Suppressor macrophage treated with lipopolysaccharide for 4 hours (primary cell): ENCODE measurements around the gene FAM25G.
"Not testable (repeated sequence)": the region's sequence is repeated elsewhere in the genome, so short reads cannot be mapped to it uniquely, and the experiment has no call there.

Experiments
- DNase-seq: peaks from one replicate; pipeline ENCODE4 v3.0.0-alpha.2; 2020

The FAM25G gene

DNA sequence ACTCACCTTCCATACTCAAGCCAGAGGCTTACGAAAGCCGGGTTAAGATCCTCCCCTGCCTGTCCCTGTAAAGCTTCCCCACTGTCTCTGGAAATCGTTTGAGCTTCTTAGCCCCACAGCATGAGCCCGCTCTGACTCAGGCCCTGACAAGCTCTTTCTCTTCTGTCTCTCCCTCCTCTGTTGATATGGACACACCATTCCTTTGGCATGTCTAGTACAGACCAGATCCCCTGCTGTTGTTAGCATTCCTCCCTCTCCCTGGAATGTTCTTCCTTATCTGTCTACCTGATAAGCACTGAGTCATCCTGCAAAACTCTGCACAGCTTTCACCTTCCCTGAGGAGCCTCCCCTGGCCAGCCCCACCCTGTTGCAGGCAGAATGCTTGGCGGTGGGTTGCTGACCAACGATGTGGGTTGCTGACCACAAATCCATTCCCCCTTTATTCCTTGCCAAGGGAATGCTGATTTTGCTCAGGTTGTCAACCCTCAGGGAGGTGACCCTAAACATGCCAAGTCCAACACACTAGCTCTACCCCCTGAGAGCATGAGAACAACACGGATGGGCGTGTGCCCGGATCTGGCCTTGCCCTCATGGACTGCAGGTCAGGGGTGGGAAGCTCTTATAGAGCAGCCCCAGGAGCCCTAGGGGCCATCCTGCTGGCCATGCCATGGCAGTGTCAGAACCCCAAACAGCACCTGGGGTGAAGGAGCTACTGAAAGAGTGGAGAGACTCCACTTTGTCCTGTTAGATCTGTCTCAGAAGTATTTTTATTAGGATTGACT lies 28.7 kb downstream of the FAM25G start:
- not testable (repeated sequence) for DNase-seq

DNA sequence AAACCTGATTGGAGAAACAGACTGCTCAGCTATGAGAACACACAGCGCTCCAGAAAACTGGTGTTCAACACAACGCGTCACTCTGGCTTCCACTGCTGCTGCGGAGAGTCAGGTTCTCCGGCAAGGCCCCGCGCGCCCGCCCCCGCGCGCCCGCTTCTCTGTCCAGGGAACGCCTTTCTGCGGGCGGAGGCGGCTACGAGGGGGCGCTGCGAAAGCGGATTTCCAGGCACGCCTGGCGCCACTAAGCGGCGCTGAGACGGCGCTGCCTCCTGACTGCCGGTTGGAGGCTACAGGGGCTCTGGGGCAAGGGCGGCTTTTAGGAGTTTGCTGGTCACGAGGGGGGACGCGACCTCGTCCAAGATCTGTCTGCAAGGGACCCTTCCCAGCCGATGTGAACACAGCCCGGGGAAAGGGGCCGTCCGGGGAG lies 30.2 kb downstream of the FAM25G start:
- DNase-seq: peak; percentile 41

DNA sequence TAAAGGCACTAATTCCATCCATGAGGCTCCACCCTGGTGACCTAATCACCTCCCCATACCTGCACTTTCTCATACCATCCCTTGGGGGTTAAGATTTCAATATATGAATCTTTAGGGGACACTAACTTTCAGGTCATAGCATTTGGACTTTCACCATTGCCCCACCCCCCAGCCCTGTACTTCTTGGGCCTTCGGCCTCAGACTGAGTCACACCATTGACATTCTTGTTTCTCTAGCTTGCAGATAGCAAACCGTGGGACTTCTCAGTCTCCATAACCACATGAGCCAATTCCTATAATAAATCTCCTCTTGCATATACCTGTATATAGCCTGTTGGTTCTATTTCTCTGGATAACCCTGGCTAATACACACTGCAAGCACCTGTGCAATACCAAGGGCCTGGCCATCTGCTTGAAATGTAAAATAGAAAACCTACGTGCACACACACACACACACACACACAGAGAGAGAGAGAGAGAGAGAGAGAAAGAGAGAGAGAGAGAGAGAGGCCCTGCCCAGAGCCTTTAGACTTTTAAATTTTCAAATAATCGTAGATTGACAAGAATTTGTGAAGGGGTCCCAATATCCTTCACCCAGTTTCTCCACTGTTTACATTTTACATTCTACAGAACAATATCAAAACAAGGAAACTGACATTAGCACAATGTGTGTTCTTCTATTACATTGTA lies 32.9 kb downstream of the FAM25G start:
- DNase-seq: no peak

DNA sequence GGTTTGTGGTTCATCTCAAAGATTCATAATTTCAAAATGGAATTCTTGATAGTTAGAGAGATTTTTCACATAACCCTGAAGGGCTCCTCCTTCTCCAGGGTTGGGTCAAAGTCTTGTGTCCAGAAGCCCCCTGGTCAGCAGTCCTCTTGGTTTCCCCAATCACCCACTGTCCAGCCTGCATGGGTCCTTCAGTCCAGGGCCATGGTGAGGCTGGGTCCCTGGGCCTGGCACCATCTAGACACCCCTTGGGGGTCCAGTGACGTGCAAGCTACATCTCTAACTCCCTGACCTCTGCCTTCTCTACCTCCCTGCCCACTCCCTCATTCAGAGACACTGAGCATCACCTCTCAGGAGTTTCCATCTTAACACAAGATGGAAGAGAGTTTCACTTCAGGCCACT lies 33.7 kb downstream of the FAM25G start:
- DNase-seq: no peak

DNA sequence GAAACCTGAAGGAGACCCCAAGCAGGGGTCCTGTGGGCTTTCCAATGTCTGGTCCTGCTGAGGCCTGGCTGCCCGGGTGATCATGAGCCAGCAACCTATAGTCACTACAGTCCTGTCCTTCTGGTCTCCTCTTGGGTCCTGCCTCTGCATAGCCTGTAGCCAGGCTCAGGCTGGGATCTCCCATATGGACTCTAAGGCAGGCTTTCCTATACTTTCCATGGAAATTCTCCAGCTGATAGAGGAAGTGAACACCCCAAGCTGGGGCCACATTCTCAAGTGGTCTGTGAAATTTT lies 34.0 kb downstream of the FAM25G start:
- no peak for DNase-seq

DNA sequence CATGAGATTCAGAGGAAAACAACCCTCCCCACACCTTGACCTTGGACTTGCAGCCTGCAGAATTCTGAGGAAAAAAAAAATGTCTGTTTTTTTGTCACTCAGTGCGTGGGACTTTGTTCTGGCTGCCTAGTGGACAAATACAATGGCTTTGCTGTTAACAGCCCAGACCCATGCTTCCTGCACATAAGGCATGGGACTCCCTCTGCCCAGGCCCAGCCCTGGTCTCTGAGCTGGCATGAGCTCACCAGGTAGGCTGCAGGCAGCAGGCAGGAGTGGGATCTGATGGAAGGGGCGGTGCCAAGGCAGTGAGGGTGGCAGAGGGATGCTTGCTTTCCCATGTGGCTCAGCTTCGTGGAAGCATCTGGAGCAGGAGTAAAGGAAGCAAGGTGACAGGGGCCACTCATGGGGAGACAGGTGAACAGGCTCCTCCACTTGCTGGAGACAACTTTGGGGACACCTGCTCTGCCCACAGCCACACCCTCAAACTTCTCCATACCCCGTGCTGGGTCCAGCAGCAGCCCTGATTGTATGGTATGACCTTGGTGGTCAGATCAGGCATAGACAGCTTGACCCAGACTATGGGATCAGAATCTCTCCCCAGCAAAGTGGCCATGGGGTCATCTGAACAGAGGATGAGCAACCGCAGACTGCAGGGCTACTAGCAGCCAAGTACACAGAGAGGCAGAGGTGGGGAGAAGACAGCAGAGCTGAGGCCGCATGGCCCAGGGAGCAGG lies 34.5 kb downstream of the FAM25G start:
- no peak for DNase-seq

DNA sequence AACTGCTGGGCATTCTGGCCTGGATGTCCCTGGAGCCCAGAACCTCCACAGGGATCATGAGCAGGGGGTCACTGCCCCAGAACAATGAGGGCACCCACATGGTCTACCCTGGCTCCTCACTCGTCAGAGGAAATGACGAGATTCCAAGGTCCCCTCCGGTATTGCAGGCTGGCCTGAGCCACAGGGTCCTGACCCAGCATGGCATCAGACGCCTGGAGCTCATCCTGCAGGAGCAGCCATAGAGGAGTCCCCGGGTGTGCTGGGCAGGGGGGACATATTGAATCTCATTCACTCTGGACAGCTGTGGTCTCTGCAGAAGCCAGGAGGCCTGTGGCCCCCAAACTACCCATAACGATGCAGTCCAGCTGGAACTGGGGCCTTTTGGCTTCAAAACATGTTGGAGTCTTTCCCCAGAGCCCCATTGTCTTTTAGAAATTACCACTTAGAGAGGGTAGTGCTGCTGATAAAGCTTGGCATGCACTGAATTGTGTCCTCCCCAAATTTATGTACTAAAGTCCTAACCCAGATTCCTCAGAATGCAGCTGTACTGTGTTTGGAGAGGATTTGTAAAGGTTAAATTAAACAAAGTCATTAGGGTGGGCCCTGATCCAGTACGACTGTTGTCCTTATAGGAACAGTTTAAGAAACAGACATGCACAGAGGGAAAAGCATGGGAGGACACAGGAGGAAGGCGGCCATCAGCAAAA lies 35.3 kb downstream of the FAM25G start:
- DNase-seq: no peak

DNA sequence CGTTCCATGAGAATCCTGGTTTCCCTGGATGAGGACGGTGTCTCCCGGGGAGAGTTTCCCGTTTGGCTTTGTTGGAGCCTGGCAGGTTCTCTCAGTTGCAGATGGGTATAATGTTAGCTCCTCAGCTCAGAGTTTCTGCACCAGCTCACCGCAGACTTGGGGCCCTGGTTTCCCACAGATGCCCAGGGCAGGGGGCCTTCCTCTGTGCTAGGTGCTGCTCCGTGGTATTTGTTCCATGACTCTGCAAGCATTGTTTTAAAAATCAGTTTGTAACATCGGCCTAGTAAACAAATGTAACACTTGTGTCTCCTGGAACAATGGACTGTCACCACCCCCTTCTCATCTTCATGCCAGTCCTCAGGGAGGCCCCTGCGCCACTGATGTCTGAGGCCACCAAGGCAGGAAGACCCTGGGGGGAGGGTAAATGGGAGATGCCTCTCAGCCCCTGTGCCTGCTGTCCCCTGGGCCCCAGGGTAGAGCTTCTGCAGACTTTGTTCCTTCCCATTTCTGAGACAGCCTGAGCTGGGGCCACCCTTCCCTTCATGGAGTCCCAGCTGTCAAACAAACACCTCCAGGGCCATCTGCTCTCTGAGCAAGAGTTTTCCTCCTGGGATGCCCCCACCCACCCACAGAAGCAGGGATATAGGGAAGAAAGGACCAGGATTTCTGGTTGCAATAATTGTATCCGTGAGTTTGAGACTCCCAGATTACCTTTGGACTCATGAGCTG lies 36.0 kb downstream of the FAM25G start:
- not testable (repeated sequence) for DNase-seq

DNA sequence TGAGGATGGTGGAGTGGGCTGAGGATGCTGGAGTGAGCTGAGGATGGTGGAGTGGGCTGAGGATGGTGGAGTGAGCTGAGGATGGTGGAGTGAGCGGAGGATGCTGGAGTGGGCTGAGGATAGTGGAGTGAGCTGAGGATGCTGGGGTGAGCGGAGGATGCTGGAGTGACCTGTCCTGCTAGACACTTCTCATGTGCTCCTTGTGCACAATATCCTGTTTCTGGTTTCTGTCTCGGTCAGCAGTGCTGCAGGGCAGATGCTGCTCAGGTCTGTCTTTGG lies 36.8 kb downstream of the FAM25G start:
- DNase-seq: no peak

DNA sequence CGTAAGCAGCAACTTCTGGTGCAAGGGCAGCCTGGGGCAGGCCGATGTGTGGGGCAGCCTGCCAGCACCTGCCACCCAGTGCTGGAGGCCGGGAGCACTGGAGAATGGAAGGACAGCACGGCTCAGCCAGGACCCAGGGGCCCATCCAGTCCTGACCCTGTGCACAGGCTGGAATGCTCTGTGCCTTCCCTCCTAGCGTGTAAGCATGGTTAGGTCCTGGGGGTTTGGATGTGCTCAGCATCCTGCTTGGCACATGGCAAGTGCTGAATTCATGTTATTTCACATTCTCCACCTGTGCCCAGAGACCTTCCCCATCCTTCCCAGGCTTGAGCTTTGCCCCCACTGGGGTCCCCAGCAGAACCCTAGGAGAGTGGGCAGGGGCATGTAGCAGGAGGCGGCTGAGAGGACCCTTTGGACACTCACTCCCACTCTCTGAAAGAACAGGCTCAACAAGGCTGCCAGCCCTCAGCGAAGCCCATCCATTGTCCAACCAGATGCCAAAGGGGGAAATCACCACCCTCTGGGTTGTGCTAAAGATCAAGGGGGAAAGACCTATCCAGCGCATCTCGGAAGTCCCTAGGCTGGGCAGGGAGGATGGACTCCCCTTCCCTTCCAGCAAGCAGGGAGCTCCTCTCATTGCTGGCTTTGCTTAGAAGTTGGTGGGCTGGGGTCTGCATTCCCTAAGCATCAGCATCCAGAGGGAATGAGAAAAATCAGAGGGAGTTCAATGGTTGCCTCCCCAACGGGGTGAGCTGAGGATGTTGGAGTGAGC lies 37.3 kb downstream of the FAM25G start:
- no peak for DNase-seq

DNA sequence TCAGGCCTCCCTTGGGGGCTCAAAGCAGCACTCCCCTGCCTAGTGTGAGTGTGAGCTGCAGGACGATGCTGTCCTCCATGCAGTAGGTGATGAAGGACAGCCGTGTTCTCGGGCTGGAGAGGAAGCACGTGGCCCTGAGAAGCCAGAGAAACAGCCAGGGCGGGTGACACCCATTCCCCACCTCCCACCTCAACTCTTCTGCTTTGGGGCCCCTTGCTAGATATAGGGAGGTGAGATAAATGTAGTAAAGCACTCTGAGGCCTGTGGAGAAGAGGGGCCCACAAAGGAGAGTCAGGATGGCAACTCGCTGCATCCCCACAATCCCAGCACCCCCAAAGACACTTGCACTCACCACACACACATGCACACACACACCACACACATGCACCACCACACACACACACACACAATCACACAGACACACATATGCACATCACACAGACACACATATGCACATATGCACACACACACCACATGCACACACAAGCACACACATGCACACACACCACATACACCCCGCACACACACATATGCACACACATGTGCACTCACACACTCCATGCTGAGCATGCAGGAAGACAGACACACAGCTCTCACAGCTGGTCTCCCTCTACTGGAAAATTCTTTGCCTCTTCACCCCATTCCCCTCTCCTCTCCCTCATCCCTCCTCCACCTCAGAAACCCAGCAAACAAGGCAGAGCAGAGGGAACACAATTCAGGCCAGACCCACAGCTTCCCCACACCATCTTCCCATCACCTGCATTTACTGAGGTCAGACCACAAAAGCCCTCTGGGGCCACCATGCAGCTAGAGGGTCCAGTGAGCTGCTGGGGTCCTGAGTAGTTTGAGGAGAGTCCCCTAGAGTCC lies 38.1 kb downstream of the FAM25G start:
- DNase-seq: no peak

DNA sequence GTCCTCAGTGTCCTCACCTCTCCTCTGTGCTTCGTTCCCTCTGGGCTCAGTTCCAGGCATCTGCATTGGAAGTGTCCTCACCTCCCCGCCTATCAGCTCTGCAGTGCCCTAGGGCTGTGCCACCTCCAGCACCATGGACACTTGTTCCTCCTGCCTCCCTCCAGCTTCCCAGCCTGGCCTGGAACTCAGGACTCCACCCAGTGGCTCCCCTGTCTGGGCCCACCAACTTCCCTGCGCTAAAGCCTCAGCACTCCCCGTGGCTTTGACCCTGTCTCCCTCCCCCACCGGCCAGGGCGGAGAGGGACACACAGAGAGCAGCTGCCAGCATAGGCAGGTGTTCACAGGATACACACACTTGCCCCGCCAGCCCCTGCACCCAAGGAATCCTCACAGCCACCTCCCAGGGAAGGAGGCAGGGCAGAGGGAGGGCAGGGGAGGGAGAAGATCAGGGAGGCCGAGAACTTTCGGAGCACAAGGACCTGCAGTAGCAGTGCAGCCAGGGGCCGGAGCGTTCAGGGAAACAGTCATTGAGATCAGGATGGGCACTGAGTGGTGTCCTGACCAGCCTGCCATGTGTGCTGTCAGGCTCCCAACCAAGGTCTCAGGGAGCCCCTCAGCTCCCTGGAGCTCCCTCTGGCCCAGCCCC lies 38.9 kb downstream of the FAM25G start:
- DNase-seq: no peak

DNA sequence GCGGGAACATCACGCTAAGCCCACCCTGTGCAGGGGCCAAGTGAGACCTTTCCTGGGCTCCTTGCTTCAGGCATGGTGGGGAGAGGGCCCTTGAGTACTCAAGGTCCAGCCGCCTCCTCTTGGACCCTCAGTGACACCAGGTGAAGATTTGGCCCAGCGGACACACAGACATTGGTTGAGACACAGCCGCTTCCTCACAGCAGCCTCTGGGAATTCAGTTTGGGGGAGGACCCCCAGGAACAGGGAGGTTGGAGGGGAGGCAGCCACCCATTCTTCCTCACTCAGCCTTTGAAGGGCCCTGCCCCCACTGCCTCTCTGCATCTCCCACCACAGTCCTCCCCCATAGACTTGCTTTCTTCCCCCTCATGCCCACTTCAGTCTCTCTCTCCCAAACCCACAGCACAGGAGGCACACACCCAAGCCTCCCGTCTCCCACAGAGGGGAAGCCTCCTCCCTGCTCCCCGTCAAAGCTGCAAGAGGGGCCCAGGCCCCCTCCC lies 39.5 kb downstream of the FAM25G start:
- DNase-seq: no peak

DNA sequence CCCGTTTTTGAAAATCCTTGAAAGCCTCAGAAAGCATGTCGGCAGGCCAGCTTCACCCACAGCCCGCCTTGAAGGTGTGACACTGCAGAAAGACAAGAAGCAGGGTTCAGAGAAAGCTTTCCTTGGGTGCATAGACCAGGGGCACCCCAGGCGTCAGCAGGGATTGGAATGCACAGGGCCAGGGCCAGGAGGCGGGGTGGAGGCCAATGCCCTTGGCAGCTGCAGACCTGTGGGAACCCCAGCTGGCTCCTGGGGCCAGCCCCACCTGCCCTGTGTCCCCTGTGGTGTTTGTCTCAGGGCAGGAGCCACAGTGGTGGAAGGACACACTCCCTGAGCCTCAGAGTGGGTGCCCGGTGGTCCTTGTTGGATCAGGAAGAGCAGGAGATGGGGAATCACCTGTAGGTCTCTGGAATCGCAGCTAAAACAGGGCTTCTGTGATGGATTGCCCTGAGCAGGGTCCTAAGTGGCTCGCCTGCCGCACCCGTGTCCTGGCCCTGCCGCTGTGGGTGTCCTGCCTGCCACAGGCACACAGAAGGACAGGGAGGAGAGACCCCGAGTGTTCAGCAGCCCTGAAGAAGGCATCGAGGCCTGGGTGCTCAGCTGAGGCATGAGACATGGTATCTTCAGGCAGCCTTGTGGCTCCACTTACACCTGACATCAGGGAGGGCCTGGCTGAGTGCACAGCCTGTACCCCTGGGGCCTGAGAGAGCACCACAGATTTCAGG lies 40.1 kb downstream of the FAM25G start:
- DNase-seq: no peak

DNA sequence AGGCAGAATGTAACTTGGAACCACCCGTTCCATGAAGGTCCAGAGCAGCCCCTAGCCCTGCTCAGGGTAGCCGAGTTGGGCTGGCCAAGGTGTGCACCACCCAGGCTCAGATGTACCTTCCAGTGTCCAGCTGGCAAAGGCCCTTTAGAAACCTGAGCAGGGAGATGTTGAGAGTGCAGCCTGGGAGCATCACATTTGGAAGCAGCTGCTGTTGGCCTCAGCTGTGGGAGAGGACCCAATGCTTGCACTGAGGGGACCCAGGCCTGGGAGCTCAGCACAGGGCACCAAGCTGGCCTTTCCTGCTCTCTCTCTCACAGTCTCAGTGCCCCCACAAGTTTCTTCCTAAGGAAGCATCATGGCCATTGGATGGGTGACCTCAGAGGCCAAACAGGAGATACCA lies 41.1 kb downstream of the FAM25G start:
- DNase-seq: no peak

DNA sequence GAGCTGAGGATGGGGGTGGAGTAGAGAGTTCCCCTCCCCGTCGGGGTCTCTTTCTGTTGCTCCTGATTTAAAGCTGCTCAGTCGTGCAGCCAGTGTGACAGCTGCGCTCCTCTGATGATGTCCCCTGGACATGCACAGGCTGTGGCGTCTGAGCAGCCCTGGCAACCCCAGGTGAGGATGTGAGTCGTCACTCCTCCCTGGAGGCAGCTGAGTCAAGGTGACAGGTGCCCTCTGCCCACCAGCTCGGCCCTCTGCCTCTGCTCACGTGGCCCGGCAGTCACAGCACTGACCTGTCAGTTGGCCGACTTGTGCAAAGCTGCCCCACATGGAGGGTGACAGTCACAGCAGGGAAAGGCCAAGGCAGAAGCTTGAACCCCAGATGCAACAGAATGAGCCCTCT lies 41.5 kb downstream of the FAM25G start:
- DNase-seq: no peak

DNA sequence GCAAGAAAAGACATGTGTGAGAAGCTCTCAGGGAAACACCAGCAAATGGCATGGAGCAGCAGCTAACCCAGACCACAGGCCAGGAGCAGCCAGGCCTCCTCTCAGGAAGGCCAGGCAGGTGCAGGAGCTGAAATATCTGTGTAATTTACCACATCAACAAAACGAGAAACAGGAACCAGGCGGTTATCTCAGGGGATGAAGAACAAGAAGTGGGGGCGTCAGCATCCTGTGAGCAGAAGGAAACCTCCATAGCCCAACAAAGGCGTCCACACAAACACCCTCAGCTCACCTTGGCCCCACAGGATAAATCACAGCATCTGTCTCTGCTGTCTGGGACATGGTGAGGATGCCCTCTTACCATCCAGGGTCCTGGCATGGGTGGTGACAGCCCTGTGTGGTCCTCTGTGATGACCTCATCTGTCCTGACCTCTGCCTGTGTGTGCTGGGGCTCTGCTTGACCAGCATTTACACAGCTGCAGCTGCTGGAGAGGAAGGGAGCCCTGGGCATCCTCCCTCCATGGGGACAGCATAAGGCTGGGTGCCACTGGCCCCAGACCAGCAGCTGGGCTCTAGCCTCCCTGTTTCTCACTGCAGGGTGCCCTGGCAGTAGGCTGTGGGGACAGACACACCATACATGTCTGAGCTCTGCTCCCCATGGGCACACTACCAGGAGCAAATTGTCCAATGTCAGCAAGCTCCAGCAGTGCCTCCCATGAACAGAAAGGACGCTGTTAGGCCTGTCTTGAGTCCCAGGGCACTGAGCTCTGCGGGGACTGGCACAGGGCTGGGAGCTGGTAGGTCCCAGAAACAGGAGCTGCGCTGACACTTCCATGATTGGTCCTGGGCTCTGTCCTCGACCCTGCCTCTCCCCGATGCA lies 42.2 kb downstream of the FAM25G start:
- no peak for DNase-seq

DNA sequence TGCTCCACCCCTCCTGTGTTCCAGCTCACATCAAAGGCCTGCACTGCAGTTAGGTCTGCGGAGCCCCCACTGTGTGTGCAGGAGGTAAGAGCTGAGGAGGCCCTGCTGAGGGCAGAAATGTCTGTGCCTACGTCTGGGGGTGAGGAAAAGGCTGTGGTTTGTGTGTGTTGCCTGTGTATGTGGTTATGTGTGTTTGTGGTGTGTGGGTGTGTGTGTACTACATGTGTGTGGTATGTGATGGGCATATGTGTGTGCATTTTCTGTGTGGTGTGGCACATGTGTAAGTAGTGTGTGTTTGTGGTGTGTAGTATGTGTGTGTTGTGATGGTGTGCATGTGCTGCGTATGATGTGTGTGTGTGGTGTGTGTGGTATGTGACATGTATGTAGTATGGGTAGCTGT lies 43.8 kb downstream of the FAM25G start:
- DNase-seq: no peak

DNA sequence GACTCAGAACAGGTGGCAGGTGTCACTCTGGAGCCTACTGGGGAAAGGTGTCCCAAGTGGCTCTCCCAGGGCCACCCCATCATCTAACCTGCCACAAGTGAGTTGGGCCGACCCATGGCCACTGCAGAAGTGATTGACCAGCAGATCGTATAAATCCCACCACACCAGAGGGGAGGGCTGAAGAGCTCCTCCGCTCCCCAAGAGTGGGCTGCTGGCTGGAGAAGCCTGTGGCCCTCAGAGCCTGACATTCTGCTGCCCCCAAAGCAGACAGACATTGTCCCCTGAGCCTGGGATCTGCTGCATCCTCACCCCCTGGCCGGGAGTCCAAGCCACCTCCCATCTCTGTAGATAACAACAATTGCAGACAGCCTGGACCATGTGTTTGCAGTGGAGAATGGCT lies 44.3 kb downstream of the FAM25G start:
- no peak for DNase-seq
